Hepatocyte (in vitro differentiated cells): ENCODE results near the gene NT5M.

Experiments
- EZH2 ChIP-seq: fragments of 200-600 bp; sonication (generic); IDR thresholded peaks from 2 replicates; pipeline ENCODE4 v1.6.1; 2016; ENCODE audit warnings: antibody characterized with exemption, mild to moderate bottlenecking, borderline replicate concordance
- EZH2phosphoT487 ChIP-seq: fragments of 200-600 bp; sonication (generic); IDR thresholded peaks from one replicate; pipeline ENCODE4 v1.6.1; 2018; ENCODE audit warnings: antibody characterized with exemption, mild to moderate bottlenecking, low read depth, moderate library complexity; ENCODE audit not compliant: unreplicated experiment, severe bottlenecking
- TF ChIP-seq, protein P1 (sequence below): fragments of 200-600 bp; sonication (generic); IDR thresholded peaks from 2 replicates; pipeline ENCODE4 v1.5.1; 2016; ENCODE audit warnings: antibody characterized with exemption, mild to moderate bottlenecking; ENCODE audit not compliant: poor library complexity

DNA sequence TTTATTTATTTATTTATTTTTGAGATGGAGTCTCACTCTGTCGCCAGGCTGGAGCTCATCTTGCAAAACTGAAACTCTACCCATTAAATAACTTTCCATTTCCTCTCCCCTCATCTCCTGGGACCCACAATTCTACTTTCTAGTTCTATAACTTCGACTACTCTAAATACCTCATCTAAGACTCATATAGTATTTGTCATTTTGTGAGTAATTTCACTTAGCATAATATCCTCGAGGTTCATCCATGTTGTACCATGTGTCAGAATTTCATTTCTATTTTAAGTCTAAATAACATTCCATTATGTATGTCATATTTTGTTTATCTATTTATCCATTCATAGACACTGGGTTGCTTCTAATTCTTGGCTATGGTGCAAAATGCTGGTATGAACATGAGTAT, 5.1 kb upstream of the NT5M start:
- TF ChIP-seq, protein P1, sequence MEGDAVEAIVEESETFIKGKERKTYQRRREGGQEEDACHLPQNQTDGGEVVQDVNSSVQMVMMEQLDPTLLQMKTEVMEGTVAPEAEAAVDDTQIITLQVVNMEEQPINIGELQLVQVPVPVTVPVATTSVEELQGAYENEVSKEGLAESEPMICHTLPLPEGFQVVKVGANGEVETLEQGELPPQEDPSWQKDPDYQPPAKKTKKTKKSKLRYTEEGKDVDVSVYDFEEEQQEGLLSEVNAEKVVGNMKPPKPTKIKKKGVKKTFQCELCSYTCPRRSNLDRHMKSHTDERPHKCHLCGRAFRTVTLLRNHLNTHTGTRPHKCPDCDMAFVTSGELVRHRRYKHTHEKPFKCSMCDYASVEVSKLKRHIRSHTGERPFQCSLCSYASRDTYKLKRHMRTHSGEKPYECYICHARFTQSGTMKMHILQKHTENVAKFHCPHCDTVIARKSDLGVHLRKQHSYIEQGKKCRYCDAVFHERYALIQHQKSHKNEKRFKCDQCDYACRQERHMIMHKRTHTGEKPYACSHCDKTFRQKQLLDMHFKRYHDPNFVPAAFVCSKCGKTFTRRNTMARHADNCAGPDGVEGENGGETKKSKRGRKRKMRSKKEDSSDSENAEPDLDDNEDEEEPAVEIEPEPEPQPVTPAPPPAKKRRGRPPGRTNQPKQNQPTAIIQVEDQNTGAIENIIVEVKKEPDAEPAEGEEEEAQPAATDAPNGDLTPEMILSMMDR: no peak
- TF ChIP-seq EZH2phosphoT487 (no peak), EZH2 (no peak)
